HEK293 (cell line): Measurements from ENCODE around the gene COX6A2.

Source experiments
- CTCF ChIP-seq: fragments of 450-650 bp; formaldehyde crosslinking; IDR thresholded peaks from 2 replicates; pipeline ENCODE4 v1.5.1; 2016; ENCODE audit warnings: missing biosample characterization, missing genetic modification characterization
- HIC1 ChIP-seq: fragments of 450-650 bp; formaldehyde crosslinking; IDR thresholded peaks from 2 replicates; pipeline ENCODE4 v1.5.1; 2016; ENCODE audit warnings: missing biosample characterization, missing genetic modification characterization
- PBX3 ChIP-seq: sonication (generic); formaldehyde crosslinking; IDR thresholded peaks from 2 replicates; pipeline ENCODE4 v1.8.1; 2022; ENCODE audit warnings: mild to moderate bottlenecking, moderate library complexity, missing genetic modification reagents
- SP7 ChIP-seq: fragments of 450-650 bp; formaldehyde crosslinking; IDR thresholded peaks from 2 replicates; pipeline ENCODE4 v1.5.1; 2016; ENCODE audit warnings: missing biosample characterization, missing genetic modification characterization
- ZNF423 ChIP-seq: fragments of 450-650 bp; formaldehyde crosslinking; IDR thresholded peaks from 2 replicates; pipeline ENCODE4 v1.5.1; 2016; ENCODE audit warnings: missing biosample characterization, missing genetic modification characterization
- ZNF488 ChIP-seq: fragments of 450-650 bp; formaldehyde crosslinking; IDR thresholded peaks from 2 replicates; pipeline ENCODE4 v1.5.1; 2016; ENCODE audit warnings: missing biosample characterization, missing genetic modification characterization
- ZNF530 ChIP-seq: fragments of 450-650 bp; formaldehyde crosslinking; IDR thresholded peaks from 2 replicates; pipeline ENCODE4 v1.5.1; 2016; ENCODE audit warnings: low read depth, missing biosample characterization, missing genetic modification characterization
- ZSCAN30 ChIP-seq: fragments of 450-650 bp; IDR thresholded peaks from 2 replicates; pipeline ENCODE4 v1.5.1; 2018; ENCODE audit warnings: missing biosample characterization, mild to moderate bottlenecking, missing genetic modification characterization, moderate library complexity

- no peak for TF ChIP-seq ZNF488
- TF ChIP-seq HIC1 = no peak
- no peak for TF ChIP-seq CTCF
- no peak for TF ChIP-seq PBX3
- no peak for TF ChIP-seq ZSCAN30 (tag by site-specific recombination)
- no peak for TF ChIP-seq SP7 (tag by site-specific recombination)
- no peak for TF ChIP-seq ZNF530 (tag by site-specific recombination)
- TF ChIP-seq ZNF423 (tag by site-specific recombination) = no peak
Measured at GRCh38 chr16:31395647-31396046, 32.5 kb downstream of the COX6A2 start.
